NCI-H524 treated with DMSO at 0.1 percent for 48 hours (cell line): ENCODE data around the gene GPR156.

Experiments
- DNase-seq: peaks from one replicate; lab custom pipeline; 2025; lab: John Stamatoyannopoulos, UW

Gene GPR156

GRCh38 chr3:120119846-120120510 lies 165.0 kb downstream of the GPR156 start:
- no peak for DNase-seq
